Measurements from ENCODE around the gene FNDC5. TPM values are rescaled to one million over a fixed set of nuclear protein-coding genes. Genes with fewer than 3 reads are reported as not detected.

The FNDC5 gene
- polyA plus RNA-seq, 2 of the 4 experiments (the other 2 are of a cell fraction) = 0.26 to 0.99 TPM

- no peaks in the 10 kb centered on the region for H3K9me3 ChIP-seq
- no peak overlapping the region for H3K4me2 ChIP-seq
- POLR2A ChIA-PET = no interaction called here
- no peak overlapping the region for H3K4me3 ChIP-seq
- H3K27ac ChIP-seq = no peak overlapping the region
- no peak for DNase-seq (ENCODE audit: low read depth in 1 of 2, low spot score in 1 of 2)
- TF ChIP-seq FOXS1 (CRISPR knock-in tag; IDR thresholded peaks at IDR 0.05) (no peak), CHD4 (IDR thresholded peaks at IDR 0.05; ENCODE audit: borderline replicate concordance) (no peak), MAX (IDR thresholded peaks at IDR 0.05) (no peak), RCOR1 (IDR thresholded peaks at IDR 0.05; ENCODE audit: low read depth, low read length) (no peak), GATA3 (IDR thresholded peaks at IDR 0.05; ENCODE audit: borderline replicate concordance) (no peak), KDM5A (IDR thresholded peaks at IDR 0.05) (no peak), ZFP36 (IDR thresholded peaks at IDR 0.05; ENCODE audit: borderline replicate concordance, partially characterized antibody) (no peak), HDAC2 (IDR thresholded peaks at IDR 0.05) (no peak), SMC3 (IDR thresholded peaks at IDR 0.05) (no peak), JUNB (IDR thresholded peaks at IDR 0.05) (no peak), RARB (CRISPR knock-in tag; IDR thresholded peaks at IDR 0.05) (no peak), HMGXB4 (CRISPR knock-in tag; IDR thresholded peaks at IDR 0.05; ENCODE audit: borderline replicate concordance) (no peak)
- TF ChIP-seq, protein P1, sequence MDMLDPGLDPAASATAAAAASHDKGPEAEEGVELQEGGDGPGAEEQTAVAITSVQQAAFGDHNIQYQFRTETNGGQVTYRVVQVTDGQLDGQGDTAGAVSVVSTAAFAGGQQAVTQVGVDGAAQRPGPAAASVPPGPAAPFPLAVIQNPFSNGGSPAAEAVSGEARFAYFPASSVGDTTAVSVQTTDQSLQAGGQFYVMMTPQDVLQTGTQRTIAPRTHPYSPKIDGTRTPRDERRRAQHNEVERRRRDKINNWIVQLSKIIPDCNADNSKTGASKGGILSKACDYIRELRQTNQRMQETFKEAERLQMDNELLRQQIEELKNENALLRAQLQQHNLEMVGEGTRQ (IDR thresholded peaks at IDR 0.05) = no peak
- no peak for ATAC-seq
- H3K4me1 ChIP-seq = 0 out of 3 replicates have a peak, but pooled peaks cover 4% of the 10 kb centered on the region
- FAIRE-seq = no peak
- CTCF ChIA-PET = interaction anchor here (0.9 to 2.6 kb wide), 9 partner anchors 10 to 371 kb away, joined by 3 to 12 read pairs (median 5); no protein-coding TSS in a partner anchor
- WGBS (ENCODE audit: missing lambda C conversion rate) = no CpG with 5 or more reads among the region's 1 CpG
These were observed 20.5 kb upstream of the FNDC5 start for GRCh38 chr1:32891241-32891570.

GRCh38 chr1:32890516-32891240, 20.0 kb upstream of the FNDC5 start:
- no peak for ATAC-seq
- no peak overlapping the region for H3K4me2 ChIP-seq
- 29% methylated on average over 5 of the region's 7 CpGs for WGBS (ENCODE audit: missing lambda C conversion rate)
- no peak for FAIRE-seq
- ChIA-PET CTCF (interaction anchor here (0.9 to 2.6 kb wide), 11 partner anchors 9 to 370 kb away, joined by 3 to 12 read pairs (median 5); no protein-coding TSS in a partner anchor), POLR2A (no interaction called here)
- no peak for DNase-seq (ENCODE audit: low read depth in 1 of 2, low spot score in 1 of 2)
- H3K4me1 ChIP-seq = 0 out of 3 replicates have a peak, but pooled peaks cover 7% of the 10 kb centered on the region
- no peak overlapping the region for H3K4me3 ChIP-seq
- H3K27ac ChIP-seq = no peak overlapping the region
- no peak for TF ChIP-seq JUN (IDR thresholded peaks at IDR 0.05)
- TF ChIP-seq EHMT2 (IDR thresholded peaks at IDR 0.05; ENCODE audit: low read depth) = no peak
- TF ChIP-seq HES2 (IDR thresholded peaks at IDR 0.05) = no peak
- no peak for TF ChIP-seq ZC3H11A (IDR thresholded peaks at IDR 0.05)
- no peak for TF ChIP-seq NPAS2 (CRISPR knock-in tag; IDR thresholded peaks at IDR 0.05; ENCODE audit: borderline replicate concordance)
- no peak for TF ChIP-seq ESRRA (IDR thresholded peaks at IDR 0.05; ENCODE audit: borderline replicate concordance, low read length)
- TF ChIP-seq HOXB13 (CRISPR knock-in tag; IDR thresholded peaks at IDR 0.05; ENCODE audit: low read depth) = no peak
- no peak for TF ChIP-seq POLR2A (IDR thresholded peaks at IDR 0.05; ENCODE audit: low read length)
- no peak for TF ChIP-seq RFX5 (IDR thresholded peaks at IDR 0.05)
- no peak for TF ChIP-seq CHD4 (IDR thresholded peaks at IDR 0.05; ENCODE audit: borderline replicate concordance)
- no peak for TF ChIP-seq BHLHE40 (IDR thresholded peaks at IDR 0.05; ENCODE audit: low read depth, low read length)
- H3K9me3 ChIP-seq = no peaks in the 10 kb centered on the region
